HG03575 (cell line): Measurements from ENCODE around the gene SEPTIN12.

Experiments used
- ATAC-seq: cut with Tn5 transposase; IDR thresholded peaks from one replicate; pipeline ENCODE4 v1.9.1; 2021; ENCODE audit not compliant: unreplicated experiment, insufficient number of reproducible peaks, low FRiP score; ENCODE audit errors: extremely low read depth

Gene SEPTIN12

DNA sequence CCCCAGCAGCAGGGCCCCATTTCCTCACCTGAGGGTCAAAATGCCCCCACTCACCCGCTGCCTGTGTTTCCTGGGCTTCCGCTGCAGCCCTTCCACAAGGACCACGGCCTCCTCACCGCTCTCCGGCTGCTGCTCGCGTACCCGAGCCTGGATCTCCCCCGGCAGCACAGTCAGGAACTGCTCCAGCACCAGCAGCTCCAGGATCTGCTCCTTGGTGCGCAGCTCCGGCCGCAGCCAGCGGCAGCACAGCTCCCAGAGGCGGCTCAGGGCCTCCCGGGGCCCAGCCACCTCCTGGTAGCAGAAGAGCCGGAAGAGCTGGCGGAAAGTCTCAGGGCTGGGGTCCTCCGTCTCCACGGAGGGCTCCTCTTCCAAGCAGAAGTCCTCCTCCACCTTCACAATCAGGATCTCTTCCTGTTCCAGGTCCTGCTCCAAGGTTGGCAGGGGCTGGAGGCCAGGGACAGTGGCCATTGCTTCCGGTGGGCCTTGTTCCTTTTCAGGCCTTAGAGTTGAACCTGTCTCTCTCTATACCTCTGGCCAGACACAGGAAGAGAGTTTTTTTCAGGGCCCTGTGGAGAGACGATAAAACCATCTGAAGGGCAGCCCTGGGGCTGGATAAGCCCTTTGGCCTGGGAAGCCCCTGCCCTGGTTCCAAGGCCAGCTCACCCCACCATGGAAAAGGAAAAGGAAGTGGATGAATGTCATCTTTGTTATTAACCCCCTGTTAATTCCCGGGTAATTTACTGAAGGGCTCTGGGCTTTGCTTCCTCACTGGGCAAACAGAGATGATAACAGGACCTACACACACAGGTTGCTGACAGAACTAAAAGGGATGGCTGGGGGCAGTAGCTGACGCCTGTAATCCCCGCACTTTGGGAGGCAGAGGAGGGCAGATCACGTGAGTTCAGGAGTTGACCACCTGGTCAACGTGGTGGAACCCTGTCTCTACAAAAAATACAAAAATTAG, 22.4 kb downstream of the SEPTIN12 start:
- no peak for ATAC-seq

DNA sequence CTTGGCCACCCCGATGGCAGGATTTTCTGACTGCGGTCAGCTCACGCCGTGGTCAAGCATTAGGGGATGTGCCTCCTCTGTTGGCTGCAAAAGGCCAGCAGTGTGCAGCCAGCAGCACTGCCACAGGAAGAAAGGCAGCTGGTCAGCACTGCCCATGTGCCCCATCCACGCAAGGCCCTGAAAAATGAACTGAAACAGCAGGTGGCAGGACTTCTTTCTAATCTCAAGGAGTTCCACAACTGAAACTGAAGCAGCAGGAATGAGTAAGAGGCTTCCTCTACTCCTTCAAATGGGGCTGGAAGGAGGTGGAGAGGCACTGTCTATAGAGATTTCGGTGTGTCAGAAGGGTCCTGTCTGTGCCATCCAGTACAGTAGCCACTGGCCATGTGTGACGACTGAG, 24.4 kb downstream of the SEPTIN12 start:
- ATAC-seq, result no peak

DNA sequence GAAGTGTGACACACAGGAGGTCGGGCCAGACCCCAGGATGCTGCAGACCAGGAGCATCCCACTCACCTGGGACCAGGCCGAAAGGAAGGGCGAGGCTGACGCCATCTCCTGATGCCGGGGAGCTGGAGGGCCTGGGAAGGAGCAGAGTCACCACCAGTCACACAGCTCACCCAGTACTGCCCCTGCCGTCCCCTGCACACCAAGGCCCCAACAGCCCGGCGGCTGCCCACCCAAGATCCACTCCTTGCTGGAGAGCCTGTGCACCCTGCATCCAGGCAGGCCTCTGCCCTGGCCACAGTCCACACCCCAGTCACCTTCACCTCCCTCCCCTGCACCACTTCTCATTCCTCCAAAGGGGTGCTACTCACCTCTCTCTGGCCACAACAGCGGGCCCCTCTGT, 25.9 kb downstream of the SEPTIN12 start:
- ATAC-seq, result no peak

DNA sequence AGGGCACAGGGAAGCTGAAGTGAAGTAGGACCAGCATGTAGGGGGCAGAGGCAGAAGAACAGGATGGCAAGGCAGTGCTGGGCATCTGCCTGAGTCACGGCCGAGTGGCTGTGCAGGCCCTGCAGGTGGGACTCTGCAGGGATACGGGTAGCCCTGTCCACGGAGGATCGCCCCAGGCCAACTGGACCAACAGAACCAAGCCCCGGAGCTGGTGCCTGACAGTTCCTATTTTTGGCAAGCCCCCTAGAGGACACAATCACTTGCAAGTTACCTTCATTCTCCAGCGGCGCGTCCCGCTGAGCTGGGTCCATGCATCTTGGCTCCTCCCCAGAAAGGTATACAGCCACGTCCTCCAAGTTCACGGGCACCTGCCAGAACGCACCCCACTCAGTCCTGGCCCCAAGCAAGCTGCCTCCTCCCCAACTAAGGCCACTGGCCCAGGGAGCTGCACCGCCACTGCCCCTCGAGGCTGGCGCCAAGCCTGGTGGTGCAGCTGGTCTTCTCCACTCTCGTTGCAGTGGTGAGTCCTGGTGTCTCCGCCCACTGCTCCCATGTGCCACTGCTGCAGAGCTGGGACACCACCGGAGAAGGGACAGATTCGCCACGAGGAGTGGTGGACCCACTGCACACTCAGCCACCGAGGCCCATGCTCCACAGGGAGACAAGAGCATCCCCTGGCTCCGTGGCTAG, 27.8 kb downstream of the SEPTIN12 start:
- no peak for ATAC-seq

DNA sequence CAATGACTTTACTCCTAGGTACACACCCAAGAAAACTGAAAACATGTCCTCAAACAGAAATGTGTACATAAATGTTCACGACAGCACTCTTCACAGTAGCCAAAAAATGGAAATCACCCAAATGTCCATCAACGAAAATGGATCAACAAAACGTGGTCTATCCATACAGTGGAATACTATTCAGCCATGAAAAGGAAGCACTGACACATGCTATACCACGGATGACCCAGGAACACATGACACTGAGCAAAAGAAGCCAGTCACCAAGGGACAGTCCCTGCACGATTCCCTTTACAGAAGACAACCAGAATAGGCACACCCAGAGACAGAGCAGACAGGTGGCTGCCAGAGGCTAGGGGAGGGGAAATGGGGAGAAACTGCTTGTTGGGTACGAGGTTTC, 32.5 kb downstream of the SEPTIN12 start:
- ATAC-seq, result no peak

DNA sequence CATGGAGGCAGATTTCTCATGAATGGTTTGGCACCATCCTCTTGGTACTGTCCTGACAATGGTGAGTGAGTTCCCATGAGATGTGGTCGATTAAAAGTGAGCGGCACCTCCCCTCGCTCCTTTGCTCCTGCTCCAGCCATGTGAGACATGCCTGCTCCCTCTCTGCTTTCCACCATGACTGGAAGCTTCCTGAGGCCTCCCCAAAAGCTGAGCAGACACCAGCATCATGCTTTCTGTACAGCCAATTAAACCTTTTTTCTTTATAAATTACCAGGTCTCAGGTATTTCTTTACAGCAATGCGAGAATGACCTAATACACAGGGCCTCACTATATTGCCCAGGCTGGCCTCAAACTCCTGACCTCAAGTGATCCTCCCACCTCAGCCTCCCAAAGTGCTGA, 33.3 kb downstream of the SEPTIN12 start:
- no peak for ATAC-seq

DNA sequence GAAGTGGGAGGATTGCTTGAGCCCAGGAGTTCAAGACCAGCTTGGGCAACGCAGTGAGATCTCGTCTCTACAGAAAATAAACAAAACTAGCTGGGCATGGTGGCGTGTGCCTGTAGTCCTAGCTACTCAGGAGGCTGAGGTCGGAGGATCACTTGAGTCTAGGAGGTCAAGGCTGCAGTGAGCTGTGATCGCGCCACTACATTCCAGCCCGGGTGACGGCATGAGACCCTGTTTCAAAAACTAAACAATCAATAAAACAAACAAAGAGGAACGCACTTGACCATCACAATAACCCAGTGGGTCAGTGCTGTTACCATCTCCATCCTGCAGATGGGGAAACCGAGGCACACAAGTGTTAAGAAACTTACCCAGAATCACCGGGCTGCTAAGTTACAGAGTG, 34.9 kb downstream of the SEPTIN12 start:
- no peak for ATAC-seq

DNA sequence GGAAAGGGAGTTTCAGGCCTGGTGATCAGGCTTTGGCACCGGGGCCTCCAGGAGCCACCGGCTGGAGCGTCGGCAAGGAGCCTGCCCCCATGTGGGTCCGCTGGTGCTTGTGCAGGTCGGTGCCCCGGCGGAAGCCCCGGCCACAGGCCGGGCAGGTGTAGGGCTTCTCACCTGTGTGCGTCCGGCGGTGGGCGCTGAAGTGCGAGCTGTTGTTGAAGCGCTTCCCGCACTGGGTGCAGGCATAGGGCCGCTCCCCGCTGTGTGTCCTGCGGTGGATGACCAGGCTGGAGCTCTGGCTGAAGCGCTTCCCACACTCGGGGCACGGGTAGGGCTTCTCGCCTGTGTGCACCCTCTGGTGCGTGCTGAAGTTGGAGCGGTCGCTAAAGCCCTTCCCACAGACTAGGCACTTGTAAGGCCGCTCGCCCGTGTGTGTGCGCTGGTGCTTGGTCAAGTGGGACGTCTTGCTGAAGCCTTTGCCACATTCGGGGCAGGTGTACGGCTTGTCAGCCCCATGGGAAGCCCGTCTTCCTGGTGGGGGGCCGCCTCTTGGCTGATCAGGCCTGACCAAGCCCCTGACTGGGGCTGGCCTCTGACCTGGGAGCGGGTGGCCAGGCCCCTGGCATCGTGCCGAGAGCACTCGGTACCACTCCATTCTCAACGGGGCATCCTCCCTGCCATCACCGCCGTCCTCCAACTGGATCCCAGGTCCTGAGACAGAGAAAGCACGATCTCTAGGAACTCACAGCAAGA, 35.6 kb downstream of the SEPTIN12 start:
- ATAC-seq, result no peak

DNA sequence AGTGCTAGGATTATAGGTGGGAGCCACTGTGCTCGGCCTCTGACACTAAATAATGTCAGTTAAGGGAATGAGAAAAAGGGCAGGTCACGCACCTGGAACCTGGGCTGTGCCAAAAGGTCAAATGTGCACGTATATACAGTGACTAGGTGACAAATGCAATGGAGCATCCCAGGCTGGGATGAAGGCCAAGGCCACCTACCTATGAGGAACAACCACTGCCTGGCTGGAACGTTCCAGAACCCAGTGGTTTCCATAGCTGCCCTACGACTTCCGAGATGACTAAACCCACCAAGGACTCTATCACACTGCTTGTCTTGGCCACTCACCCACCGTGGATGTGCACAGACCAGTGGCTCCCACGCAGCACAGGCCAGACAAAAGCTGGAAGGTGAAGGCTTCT, 37.2 kb downstream of the SEPTIN12 start:
- no peak for ATAC-seq

DNA sequence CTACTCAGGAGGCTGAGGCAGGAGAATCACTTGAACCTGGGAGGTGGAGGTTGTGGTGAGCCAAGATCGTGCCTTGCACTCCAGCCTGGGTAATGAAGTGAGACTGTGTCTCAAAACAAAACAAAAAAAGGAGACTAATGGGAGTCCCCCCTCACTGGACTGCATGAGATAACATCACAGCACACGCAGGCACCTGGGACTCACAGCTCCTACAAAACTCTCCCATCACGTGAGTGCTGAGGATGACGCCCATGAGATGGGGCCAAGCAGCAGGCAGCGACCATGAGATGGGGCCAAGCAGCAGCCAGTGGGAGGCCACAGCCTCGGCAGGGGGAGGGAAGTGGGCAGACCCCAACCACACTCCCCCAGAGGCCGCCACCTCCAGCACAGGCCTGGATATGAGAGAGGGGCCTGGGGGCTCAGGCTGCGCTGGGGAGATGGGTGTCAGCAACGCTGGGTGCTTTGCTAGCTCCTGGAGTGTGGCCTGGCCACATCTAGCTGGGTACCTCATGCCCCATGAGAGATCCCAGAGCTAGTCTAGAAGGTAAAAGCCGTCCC, 38.4 kb downstream of the SEPTIN12 start:
- no peak for ATAC-seq

DNA sequence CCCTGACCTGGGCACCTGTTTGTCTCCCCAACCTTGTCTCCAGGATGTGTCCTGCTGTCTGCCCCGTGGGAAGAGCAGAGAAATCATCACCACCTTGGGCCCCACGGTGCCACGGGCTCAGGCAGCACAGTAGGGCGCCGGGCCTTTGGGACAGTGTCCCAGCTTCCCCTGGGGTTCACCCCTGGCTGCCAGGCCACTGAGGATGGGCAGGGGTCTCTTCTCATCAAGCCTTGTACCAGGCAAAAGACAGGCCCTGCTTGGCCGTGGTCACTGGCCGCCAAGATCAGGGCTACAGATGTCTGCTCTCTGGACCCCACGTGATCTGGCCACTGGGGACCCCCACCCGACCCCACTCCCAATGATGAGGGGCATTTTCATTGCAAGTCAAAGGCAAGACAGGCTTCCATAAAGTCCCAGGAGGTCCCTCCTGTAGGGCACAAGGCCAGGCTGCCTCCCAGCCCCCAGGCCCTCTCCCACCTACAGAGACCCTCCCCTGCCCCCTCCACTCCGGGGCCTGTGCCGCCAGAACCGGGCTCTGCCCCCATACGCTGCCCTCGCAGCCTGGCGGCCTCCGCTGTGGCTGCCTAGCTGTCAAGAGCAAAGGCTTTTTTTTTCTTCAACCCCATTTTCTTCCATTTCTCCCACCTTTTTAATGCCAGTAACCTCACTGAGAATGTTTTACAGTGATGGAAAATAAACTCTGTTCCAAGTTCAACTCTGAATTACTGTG, 39.3 kb downstream of the SEPTIN12 start:
- ATAC-seq, result no peak

DNA sequence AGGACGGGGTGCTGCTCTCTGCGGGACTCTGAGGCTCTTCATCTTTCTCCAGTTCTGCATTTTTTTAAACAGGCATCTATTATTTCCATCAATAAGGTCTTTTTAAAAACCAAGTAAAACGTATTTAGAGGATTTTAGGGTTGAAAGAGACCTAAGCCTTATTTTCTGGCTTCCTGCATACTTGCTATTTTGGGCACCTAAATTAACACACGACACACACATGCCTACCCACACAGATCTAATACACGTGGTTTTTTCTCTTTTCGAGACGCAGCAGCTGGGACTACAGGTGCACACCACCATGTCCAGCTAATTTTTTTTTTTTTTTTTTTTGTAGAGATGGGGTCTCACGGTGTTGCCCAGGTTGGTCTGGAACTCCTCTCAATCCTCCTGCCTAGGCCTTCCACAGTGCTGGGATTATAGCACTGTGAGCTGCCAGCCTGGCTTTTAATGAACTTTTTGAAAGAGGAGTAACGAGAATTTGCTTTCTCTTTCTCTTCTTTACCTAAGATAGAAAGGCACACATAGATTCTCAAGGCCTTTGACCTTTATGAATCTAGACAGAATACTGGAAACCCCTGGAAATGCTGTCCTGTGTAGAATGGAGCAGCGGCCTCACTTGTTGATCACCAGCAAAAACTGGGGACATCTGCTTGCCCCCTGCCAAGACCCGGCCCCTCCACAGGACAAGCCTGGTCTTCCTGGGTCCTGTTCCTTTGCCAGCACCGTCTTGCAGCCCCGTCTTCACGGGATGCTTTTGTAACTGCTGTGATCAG, 40.1 kb downstream of the SEPTIN12 start:
- ATAC-seq, result no peak

DNA sequence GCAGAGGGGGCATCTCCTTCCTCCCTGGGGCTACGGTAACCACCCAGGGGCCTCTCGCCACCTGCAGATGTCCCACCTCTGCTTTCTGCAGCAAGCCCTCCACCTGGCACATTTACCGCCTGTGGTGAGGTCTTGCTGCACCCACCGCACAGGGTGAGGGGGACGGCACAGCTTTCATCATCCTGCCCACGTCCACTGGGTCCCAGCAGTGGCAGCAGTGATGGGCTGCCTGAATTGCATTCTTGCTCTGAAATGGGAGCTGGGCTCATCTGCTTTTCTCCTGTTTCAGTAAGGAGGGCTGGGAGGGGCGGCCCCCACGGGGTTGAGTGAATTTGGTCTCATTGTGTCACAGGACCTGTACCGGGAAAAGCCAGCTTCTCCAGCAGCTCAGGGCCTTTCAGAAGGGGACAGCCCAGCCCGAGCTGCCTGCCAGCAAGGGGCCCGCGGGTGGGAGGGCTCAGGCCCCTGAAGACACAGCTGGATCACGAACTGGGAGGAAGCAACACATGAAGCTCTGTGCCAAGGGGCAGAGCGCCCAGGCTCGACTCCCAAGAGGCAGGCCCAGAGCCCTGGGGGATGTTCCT, 41.1 kb downstream of the SEPTIN12 start:
- ATAC-seq, result no peak

DNA sequence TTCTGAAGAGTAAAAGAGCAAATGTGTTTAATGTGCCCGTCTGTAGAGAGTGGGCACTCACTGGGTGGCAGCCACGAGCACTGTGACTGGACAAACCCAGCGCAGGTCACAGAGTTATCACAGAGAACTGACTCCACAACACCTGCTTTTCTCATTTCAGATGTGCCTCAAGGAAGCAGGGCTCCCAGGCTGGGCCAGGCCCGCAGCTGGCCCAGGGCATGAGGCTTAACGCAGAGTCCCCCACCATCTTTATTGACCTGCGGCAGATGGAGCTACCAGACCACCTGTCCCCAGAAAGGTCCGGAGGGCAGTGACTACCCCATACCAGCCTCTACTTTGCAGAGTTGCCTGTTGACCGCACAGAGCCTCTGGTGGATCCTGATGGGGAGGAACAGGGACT, 41.9 kb downstream of the SEPTIN12 start:
- no peak for ATAC-seq

DNA sequence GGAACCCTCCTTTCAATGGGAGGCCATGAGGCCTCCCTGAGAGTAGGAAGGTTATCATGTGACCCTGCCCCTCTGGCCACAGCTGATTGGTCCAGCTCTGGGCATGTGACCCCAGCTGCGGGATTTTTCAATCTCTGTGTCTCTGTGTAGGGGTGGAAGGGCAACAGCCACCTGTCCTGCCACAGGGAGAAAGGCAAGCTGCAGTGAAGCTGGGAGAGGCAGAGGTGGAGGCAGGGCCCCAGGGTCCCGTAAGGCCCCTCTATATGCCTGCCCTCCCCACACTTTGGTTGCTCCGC, 42.9 kb downstream of the SEPTIN12 start:
- no peak for ATAC-seq

DNA sequence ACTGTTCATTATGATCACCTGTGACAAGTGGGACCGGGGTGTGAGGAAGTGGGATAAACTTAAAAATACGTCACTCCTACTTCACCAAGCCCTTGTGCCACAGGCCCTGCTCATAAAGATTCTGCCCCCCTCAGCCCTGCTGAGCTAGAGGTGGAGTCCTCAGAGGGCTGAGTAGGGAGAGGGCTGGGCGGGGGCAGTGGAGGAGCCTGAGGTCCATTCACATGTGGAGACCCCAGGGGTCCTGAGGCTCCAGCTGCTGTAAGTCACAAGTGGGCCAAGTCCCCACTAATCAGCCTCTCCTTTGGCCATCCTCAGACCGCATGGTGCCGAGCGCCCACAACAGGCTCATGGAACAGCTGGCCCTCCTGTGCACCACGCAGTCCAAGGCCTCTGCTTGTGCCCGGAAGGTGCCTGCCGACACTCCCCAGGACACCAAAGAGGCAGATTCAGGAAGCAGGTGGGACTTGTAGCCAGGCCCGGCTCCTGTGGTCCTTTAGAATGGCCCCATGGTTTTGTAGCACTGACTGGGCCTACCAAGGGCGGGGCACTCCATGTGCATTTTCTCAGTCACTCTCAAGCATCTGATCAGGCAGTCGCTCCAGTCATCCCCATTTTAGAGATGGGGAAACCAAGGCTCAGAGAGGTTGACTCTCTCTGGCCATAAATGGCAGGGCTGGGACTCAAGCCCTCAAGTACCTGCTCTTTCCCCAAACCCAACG, 43.4 kb downstream of the SEPTIN12 start:
- ATAC-seq, result no peak

DNA sequence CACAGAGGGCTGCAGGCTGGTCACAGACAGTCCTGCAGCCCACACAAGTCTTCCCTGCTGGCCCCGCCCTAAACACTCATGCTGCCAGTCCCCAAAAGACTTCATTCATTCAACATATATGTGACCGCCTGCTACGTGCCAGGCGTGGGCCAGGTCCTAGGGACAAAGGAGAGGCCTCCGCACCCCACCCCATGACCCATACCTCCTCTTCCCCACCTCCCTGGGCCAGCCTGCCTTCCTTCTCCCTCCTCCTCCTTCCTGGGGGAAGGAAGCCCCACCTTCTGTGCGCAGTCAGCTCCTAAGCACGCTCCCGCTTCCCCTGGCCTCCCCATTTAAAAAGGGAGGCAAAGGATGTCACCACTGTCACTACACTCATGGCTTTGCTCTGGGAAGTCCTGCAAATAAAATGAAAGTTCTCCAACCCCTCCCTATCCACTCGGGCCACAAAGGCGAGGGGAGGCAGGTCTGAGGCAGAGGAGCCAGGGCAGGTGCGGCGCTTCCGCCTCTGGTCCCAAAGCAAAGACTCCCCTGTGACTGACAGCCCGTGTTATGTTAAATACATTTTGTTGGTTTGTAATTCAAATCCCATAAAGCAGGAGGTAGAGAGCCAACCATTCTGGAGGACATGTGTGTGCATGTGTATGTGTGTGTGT, 44.8 kb downstream of the SEPTIN12 start:
- ATAC-seq, result no peak
